Measurements from ENCODE around the gene INPP5A. TPM values are rescaled to one million over a fixed set of nuclear protein-coding genes. Genes with fewer than 3 reads are reported as not detected.

Gene INPP5A
- total and polyA plus RNA-seq, 2 of the 13 experiments (the other 11 are each of a cell fraction or from before 2014, with no cell fraction given): 17.5 to 37.9 TPM

GRCh38 chr10:132500781-132501415 lies 36.7 kb upstream of the INPP5A start:
- no peak overlapping the region for H3K27ac ChIP-seq (ENCODE audit: extremely low read length, insufficient read depth, low read length)
- H3K4me3 ChIP-seq (replicated peaks in 1 of 3; ENCODE audit: insufficient read depth in 1 of 3, low read depth in 2 of 3, low read length in 3 of 3): no peak overlapping the region
- ATAC-seq: no peak
- POLR2A ChIA-PET: no interaction called here
- in situ Hi-C loops (cut with HindIII; ENCODE audit: extremely low pct_ligation_motif_present, low pct_unique_long_range_greater_than_20kb) (no loop called here), intact Hi-C loops (cut with micrococcal nuclease; ENCODE audit: unreplicated experiment) (no loop called here)
- CTCF ChIA-PET (ENCODE audit: low intra/inter-chr PET ratio, low total read pairs): no interaction called here
- WGBS (ENCODE audit: low lambda C conversion rate): 30% methylated on average over 14 of the region's 14 CpGs
- no peak overlapping the region for H3K9ac ChIP-seq (ENCODE audit: insufficient read depth, low read depth, low read length)
- H4K20me1 ChIP-seq (ENCODE audit: insufficient read depth, low read length): no peaks in the 10 kb centered on the region
- H3K79me2 ChIP-seq (ENCODE audit: insufficient read depth, low read length): no peaks in the 10 kb centered on the region
- no peak for DNase-seq (ENCODE audit: low spot score)
- H3K4me1 ChIP-seq (ENCODE audit: insufficient read depth, low read length): no peaks in the 10 kb centered on the region
- BruUV-seq (replicated peaks): no TSS peak
- peaks cover 12 to 76% of the 10 kb centered on the region in 2 experiments; a peak in 3 of 5 replicates for H3K27me3 ChIP-seq (ENCODE audit: control insufficient read depth in 1 of 2, insufficient read depth in 2 of 2, low read length in 2 of 2)
- no peaks in the 10 kb centered on the region for H3K36me3 ChIP-seq (replicated peaks in 1 of 2; ENCODE audit: control insufficient read depth in 1 of 2, insufficient read depth in 2 of 2, low read length in 2 of 2)
- H2AFZ ChIP-seq (ENCODE audit: low read length): no peak overlapping the region
- H3K4me2 ChIP-seq (ENCODE audit: low read depth, low read length): no peak overlapping the region
- FAIRE-seq: no peak
- H3K9me3 ChIP-seq (ENCODE audit: low read length): no peaks in the 10 kb centered on the region
- TF ChIP-seq ZNF264 (CRISPR knock-in tag; IDR thresholded peaks at IDR 0.05): no peak
- TF ChIP-seq TERF1 (CRISPR knock-in tag; IDR thresholded peaks at IDR 0.05): no peak
- no peak for TF ChIP-seq TBP (CRISPR knock-in tag; IDR thresholded peaks at IDR 0.05)
- TF ChIP-seq CSRNP2 (CRISPR knock-in tag; conservative IDR thresholded peaks at IDR 0.05; ENCODE audit: low read depth): no peak
- no peak for TF ChIP-seq MAFK (conservative IDR thresholded peaks at IDR 0.05 in 1 of 2, IDR thresholded peaks at IDR 0.05 in 1 of 2; ENCODE audit: low read length in 2 of 2)
- no peak for TF ChIP-seq ZBTB3 (CRISPR knock-in tag; IDR thresholded peaks at IDR 0.05; ENCODE audit: borderline replicate concordance, low read depth)
- TF ChIP-seq KLF15 (CRISPR knock-in tag; IDR thresholded peaks at IDR 0.05; ENCODE audit: borderline replicate concordance): no peak
- no peak for TF ChIP-seq TARDBP (CRISPR knock-in tag; IDR thresholded peaks at IDR 0.05)
- TF ChIP-seq KDM1A (CRISPR knock-in tag; IDR thresholded peaks at IDR 0.05): no peak
- no peak for TF ChIP-seq SRY (CRISPR knock-in tag; IDR thresholded peaks at IDR 0.05)
- no peak for TF ChIP-seq TAF15 (IDR thresholded peaks at IDR 0.05; ENCODE audit: low read depth, low read length, poor library complexity, severe bottlenecking)
- TF ChIP-seq NFKB2 (CRISPR knock-in tag; IDR thresholded peaks at IDR 0.05; ENCODE audit: borderline replicate concordance): no peak
- TF ChIP-seq POLR2AphosphoS2 (IDR thresholded peaks at IDR 0.05; ENCODE audit: low read depth, low read length): no peak
- no peak for TF ChIP-seq ZSCAN21 (CRISPR knock-in tag; IDR thresholded peaks at IDR 0.05; ENCODE audit: borderline replicate concordance)
- TF ChIP-seq AKNA (CRISPR knock-in tag; IDR thresholded peaks at IDR 0.05; ENCODE audit: borderline replicate concordance): no peak
- no peak for TF ChIP-seq ZNF777 (CRISPR knock-in tag; IDR thresholded peaks at IDR 0.05)
- TF ChIP-seq RBM39 (IDR thresholded peaks at IDR 0.05; ENCODE audit: low read depth, low read length, poor library complexity, severe bottlenecking): no peak
- TF ChIP-seq ZNF224 (CRISPR knock-in tag; IDR thresholded peaks at IDR 0.05): no peak

Measured in HepG2 (cell line).